Measurements from ENCODE around the gene ITPR3. TPM values are rescaled to one million over a fixed set of nuclear protein-coding genes. Genes with fewer than 3 reads are reported as not detected.

ITPR3 gene
- total RNA-seq, 4 donors from 2014 or later = 139 to 250 (median 182) TPM

DNA sequence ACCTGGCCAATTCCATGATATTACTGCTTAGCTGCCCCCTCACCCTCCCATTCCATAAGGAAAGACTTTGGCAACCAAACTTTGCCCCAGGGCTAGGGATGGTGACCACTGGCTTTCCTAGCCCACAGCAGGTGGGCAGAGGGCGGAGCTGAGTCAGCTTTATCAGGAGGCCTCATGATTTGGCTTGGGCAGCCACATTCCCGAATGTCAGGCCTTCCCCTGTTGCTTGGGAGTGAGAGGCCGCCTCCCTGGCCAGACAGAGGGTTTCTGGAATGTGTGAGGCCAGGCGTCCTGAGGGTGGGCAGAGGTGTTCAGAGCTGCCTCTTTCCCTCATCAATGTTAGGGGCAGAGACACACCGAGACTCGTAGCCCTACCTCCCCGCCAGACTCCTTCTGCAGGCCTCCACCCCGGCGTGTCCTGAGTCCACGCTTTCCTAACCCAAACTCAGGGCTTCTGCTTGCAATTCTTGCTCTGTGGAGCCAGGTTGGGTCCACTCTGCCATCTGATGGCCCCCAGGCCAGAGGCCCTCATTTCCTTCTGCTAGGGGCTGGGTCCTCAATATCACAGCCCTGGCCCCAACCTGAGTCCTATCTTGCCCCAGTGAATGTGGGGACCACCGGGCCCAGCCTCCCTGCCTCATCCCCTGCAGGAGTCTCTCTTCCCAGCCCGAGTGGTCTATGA, 71.1 kb downstream of the ITPR3 start:
- Histone ChIP-seq H3K36me3 (peaks cover 0 to 79% (median 0%) of the 10 kb centered on the region in 3 donors), H3K27ac (peak overlapping the region; percentile 54 to 82 (median 66))

DNA sequence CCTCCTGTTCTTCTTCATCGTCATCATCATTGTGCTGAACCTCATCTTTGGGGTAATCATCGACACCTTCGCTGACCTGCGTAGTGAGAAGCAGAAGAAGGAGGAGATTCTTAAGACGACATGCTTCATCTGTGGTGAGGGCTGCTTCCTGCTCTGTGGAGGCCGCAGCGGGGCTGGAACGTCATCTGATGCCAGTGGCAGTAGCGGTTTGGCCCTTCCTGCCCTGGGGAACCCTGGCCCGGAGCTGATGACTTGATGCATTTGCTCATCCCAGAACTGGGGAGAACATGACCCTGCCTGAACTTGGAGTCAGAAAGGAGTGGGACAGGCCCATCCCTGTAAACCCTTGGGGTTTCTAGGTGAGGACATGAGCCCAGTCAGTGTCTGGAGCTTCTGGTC, 71.6 kb downstream of the ITPR3 start:
- H3K4me3 ChIP-seq = no peak overlapping the region
- H3K9me3 ChIP-seq = no peaks in the 10 kb centered on the region
- peak in 2 of 3 donors; percentile 90 to 93 for DNase-seq
- peaks cover 0 to 77% (median 0%) of the 10 kb centered on the region in 3 donors for H3K36me3 ChIP-seq
- TF ChIP-seq, protein P1, sequence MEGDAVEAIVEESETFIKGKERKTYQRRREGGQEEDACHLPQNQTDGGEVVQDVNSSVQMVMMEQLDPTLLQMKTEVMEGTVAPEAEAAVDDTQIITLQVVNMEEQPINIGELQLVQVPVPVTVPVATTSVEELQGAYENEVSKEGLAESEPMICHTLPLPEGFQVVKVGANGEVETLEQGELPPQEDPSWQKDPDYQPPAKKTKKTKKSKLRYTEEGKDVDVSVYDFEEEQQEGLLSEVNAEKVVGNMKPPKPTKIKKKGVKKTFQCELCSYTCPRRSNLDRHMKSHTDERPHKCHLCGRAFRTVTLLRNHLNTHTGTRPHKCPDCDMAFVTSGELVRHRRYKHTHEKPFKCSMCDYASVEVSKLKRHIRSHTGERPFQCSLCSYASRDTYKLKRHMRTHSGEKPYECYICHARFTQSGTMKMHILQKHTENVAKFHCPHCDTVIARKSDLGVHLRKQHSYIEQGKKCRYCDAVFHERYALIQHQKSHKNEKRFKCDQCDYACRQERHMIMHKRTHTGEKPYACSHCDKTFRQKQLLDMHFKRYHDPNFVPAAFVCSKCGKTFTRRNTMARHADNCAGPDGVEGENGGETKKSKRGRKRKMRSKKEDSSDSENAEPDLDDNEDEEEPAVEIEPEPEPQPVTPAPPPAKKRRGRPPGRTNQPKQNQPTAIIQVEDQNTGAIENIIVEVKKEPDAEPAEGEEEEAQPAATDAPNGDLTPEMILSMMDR (IDR thresholded peaks at IDR 0.05) = no peak
- TF ChIP-seq POLR2A (IDR thresholded peaks at IDR 0.05) = no peak
- H3K4me1 ChIP-seq = peaks cover 0 to 44% (median 13%) of the 10 kb centered on the region in 4 donors
- peak overlapping the region; percentile 54 to 82 (median 66) for H3K27ac ChIP-seq
- no peaks in the 10 kb centered on the region for H3K27me3 ChIP-seq

More for the DNA sequence above, 71.1 kb downstream of the ITPR3 start:
- no peak for DNase-seq
- Histone ChIP-seq H3K9me3 (no peaks in the 10 kb centered on the region), H3K4me1 (peaks cover 0 to 43% (median 13%) of the 10 kb centered on the region in 4 donors), H3K27me3 (no peaks in the 10 kb centered on the region), H3K4me3 (no peak overlapping the region)
- TF ChIP-seq, protein P1 (IDR thresholded peaks at IDR 0.05) = no peak
- TF ChIP-seq POLR2A (IDR thresholded peaks at IDR 0.05) = no peak

DNA sequence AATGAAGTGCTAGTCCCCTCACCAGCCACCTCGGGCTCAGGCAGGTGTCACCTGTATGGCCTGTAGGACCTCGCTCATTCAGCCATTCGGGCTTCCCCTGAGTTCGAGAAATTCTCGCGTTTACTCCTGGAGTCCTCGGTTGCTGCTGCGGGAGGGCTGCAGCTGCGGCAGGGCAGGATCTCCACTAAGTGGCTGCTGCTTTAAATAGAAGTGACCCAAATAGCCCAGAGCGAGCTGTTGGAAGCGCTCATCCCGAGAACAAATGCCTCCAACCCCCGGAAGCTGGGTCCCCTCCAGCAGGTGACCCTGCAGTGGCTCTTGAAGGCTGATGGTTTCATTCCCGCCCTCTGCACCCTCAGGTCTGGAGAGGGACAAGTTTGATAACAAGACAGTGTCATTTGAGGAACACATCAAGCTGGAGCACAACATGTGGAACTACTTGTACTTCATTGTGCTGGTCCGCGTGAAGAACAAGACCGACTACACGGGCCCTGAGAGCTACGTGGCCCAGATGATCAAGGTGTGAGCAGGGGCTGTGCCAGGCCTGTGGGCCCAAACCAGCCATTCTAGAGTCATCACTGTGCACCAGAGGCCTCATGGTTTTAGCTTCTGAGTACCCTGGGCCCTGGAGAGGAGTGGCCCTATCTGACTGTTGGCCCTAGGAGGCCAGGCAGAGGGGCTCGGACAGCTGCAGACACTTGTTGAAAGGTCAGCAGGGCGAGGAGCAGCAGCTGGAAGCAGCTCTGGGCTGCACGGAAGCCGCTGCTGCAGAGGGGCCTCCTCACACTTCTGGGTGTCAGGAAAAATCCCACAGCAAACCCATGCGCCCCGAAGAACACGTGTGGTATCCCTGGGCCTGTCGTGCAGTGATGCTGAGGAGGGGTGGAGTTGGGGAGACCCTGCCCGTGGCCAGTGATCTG, 72.3 kb downstream of the ITPR3 start:
- Histone ChIP-seq H3K4me1 (peaks cover 0 to 44% (median 13%) of the 10 kb centered on the region in 4 donors), H3K27me3 (no peaks in the 10 kb centered on the region), H3K9me3 (no peaks in the 10 kb centered on the region), H3K27ac (peak overlapping the region; percentile 54 to 82 (median 66)), H3K36me3 (peaks cover 0 to 76% (median 0%) of the 10 kb centered on the region in 3 donors), H3K4me3 (no peak overlapping the region)
- no peak for TF ChIP-seq POLR2A (IDR thresholded peaks at IDR 0.05)
- TF ChIP-seq, protein P1 (IDR thresholded peaks at IDR 0.05) = no peak
- DNase-seq = no peak

DNA sequence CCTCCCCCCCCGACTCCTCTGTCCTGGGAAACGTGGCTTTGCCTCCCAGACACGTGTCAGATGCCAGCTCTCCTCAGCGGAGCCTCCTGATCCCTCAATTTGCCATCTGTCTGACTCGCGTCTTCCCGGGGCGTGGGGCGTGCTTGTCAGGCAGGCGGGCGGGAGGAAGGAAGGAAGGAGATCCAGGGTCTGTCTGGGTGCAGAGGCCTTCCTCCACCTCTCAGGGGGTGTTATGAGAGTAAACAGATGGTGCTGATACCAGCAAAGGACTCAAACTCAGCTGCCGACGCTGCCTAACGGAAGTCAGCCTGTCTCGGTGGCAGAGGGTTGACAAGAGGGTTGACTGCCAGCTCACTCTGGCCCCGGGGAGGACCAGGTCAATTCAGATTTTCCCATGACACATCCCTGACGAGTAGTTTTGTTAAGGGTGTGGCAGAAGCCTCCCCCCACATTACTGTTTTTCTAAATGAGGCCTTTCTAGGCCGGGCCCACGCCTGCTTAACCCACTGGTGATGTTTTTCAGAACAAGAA, 73.3 kb downstream of the ITPR3 start:
- Histone ChIP-seq H3K27ac (peak overlapping the region in 3 of 4 donors; percentile 35 to 82 (median 68)), H3K36me3 (peaks cover 0 to 72% (median 0%) of the 10 kb centered on the region in 3 donors), H3K4me1 (peaks cover 0 to 44% (median 13%) of the 10 kb centered on the region in 4 donors), H3K27me3 (no peaks in the 10 kb centered on the region), H3K9me3 (no peaks in the 10 kb centered on the region), H3K4me3 (no peak overlapping the region)
- no peak for TF ChIP-seq POLR2A (IDR thresholded peaks at IDR 0.05)
- TF ChIP-seq, protein P1 (IDR thresholded peaks at IDR 0.05) = no peak
- peak in 1 of 3 donors; percentile 51 for DNase-seq

DNA sequence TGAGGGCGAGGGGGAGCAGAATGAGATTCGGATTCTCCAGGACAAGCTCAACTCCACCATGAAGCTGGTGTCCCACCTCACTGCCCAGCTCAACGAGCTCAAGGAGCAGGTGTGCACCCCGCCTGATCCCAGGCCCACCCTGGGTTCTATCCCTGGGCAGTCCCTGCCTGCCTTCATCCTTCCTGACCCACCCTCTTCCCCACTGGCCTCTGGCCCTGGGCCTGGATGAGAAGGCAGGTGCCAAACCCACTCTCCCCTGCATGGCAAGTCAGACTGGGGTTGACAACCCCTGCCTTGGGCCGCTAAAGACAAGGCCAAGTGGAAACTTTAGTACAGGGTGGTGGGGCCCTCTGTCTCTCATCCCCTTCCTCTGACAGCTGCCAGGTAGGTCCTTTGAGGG, 73.9 kb downstream of the ITPR3 start:
- no peak for DNase-seq
- peaks cover 0 to 44% (median 13%) of the 10 kb centered on the region in 4 donors for H3K4me1 ChIP-seq
- H3K27ac ChIP-seq = peak overlapping the region in 3 of 4 donors; percentile 35 to 82 (median 68)
- TF ChIP-seq, protein P1 (IDR thresholded peaks at IDR 0.05) = no peak
- no peak for TF ChIP-seq POLR2A (IDR thresholded peaks at IDR 0.05)
- no peaks in the 10 kb centered on the region for H3K9me3 ChIP-seq
- H3K27me3 ChIP-seq = no peaks in the 10 kb centered on the region
- peaks cover 0 to 67% (median 0%) of the 10 kb centered on the region in 3 donors for H3K36me3 ChIP-seq
- no peak overlapping the region for H3K4me3 ChIP-seq

Data from Peyer's patch (tissue), 4 donors.